Vagina (tissue), 2 donors: ENCODE measurements around the gene PAX8.

ENCODE experiments used
- CTCF ChIP-seq, 3 experiments: fragments of 450-650 bp in 2 of 3; fragments of 200-600 bp in 1 of 3; sonication (generic) in 1 of 3; IDR thresholded peaks; one replicate each; pipeline ENCODE4 v1.5.1; 2017 to 2019; ENCODE audit warnings: antibody characterized with exemption in 3 of 3, mild to moderate bottlenecking in 2 of 3, moderate library complexity in 2 of 3
- POLR2A ChIP-seq, 2 donors: fragments of 450-650 bp; IDR thresholded peaks; one replicate each; pipeline ENCODE4 v1.6.1; 2017; ENCODE audit warnings: antibody characterized with exemption in 2 of 2, mild to moderate bottlenecking in 2 of 2, moderate library complexity in 2 of 2

- no peak for TF ChIP-seq CTCF (IDR thresholded peaks at IDR 0.05)
- TF ChIP-seq POLR2A (IDR thresholded peaks at IDR 0.05), result no peak
Observed at GRCh38 chr2:113268621-113269360, 9.9 kb downstream of the PAX8 start.
